Measurements from ENCODE around the gene C7.

The C7 gene

GRCh38 chr5:40960037-40960436 lies 50.7 kb downstream of the C7 start:
- no peak overlapping the region for H3K27ac Mint-ChIP-seq
- H3K36me3 Mint-ChIP-seq (ENCODE audit: low read depth): no peaks in the 10 kb centered on the region
- H3K27me3 Mint-ChIP-seq: peaks cover 3% of the 10 kb centered on the region
- peaks cover 8% of the 10 kb centered on the region for H3K9me3 Mint-ChIP-seq
- no peak overlapping the region for H3K4me3 Mint-ChIP-seq
- H3K4me1 Mint-ChIP-seq (ENCODE audit: low read depth): no peaks in the 10 kb centered on the region

- Mint-ChIP-seq H3K36me3 (ENCODE audit: low read depth) (no peaks in the 10 kb centered on the region), H3K27me3 (peaks cover 3% of the 10 kb centered on the region), H3K27ac (no peak overlapping the region), H3K4me3 (no peak overlapping the region), H3K4me1 (ENCODE audit: low read depth) (no peaks in the 10 kb centered on the region), H3K9me3 (peaks cover 8% of the 10 kb centered on the region)
Measured at GRCh38 chr5:40962207-40962955, 53.1 kb downstream of the C7 start.

- Mint-ChIP-seq H3K4me1 (ENCODE audit: low read depth) (no peaks in the 10 kb centered on the region), H3K9me3 (no peaks in the 10 kb centered on the region), H3K36me3 (ENCODE audit: low read depth) (no peaks in the 10 kb centered on the region), H3K27me3 (peaks cover 10% of the 10 kb centered on the region), H3K4me3 (no peak overlapping the region), H3K27ac (no peak overlapping the region)
Measured at GRCh38 chr5:40972434-40972833, 63.1 kb downstream of the C7 start.

- Mint-ChIP-seq H3K4me3 (no peak overlapping the region), H3K27ac (no peak overlapping the region), H3K27me3 (peaks cover 10% of the 10 kb centered on the region), H3K36me3 (ENCODE audit: low read depth) (no peaks in the 10 kb centered on the region), H3K9me3 (no peaks in the 10 kb centered on the region), H3K4me1 (ENCODE audit: low read depth) (no peaks in the 10 kb centered on the region)
Measured at GRCh38 chr5:40973364-40974004, 64.2 kb downstream of the C7 start.

GRCh38 chr5:40976041-40976440 lies 66.7 kb downstream of the C7 start:
- Mint-ChIP-seq H3K27ac (no peak overlapping the region), H3K4me3 (no peak overlapping the region), H3K27me3 (peaks cover 8% of the 10 kb centered on the region), H3K36me3 (ENCODE audit: low read depth) (no peaks in the 10 kb centered on the region), H3K9me3 (no peaks in the 10 kb centered on the region), H3K4me1 (ENCODE audit: low read depth) (no peaks in the 10 kb centered on the region)

GRCh38 chr5:40976836-40977235 lies 67.5 kb downstream of the C7 start:
- Mint-ChIP-seq H3K4me3 (no peak overlapping the region), H3K9me3 (no peaks in the 10 kb centered on the region), H3K36me3 (ENCODE audit: low read depth) (no peaks in the 10 kb centered on the region), H3K27me3 (peaks cover 7% of the 10 kb centered on the region), H3K4me1 (ENCODE audit: low read depth) (no peaks in the 10 kb centered on the region), H3K27ac (no peak overlapping the region)

- peaks cover 4% of the 10 kb centered on the region for H3K27me3 Mint-ChIP-seq
- no peak overlapping the region for H3K4me3 Mint-ChIP-seq
Measured at GRCh38 chr5:40981420-40981819, 72.1 kb downstream of the C7 start.

GRCh38 chr5:40983781-40984180 lies 74.5 kb downstream of the C7 start:
- H3K4me1 Mint-ChIP-seq (ENCODE audit: low read depth): no peaks in the 10 kb centered on the region
- H3K36me3 Mint-ChIP-seq (ENCODE audit: low read depth): no peaks in the 10 kb centered on the region
- no peak overlapping the region for H3K4me3 Mint-ChIP-seq
- peaks cover 4% of the 10 kb centered on the region for H3K27me3 Mint-ChIP-seq
- H3K27ac Mint-ChIP-seq: no peak overlapping the region
- no peaks in the 10 kb centered on the region for H3K9me3 Mint-ChIP-seq

More at GRCh38 chr5:40981420-40981819, 72.1 kb downstream of the C7 start:
- no peak overlapping the region for H3K27ac Mint-ChIP-seq
- no peaks in the 10 kb centered on the region for H3K36me3 Mint-ChIP-seq (ENCODE audit: low read depth)
- no peaks in the 10 kb centered on the region for H3K4me1 Mint-ChIP-seq (ENCODE audit: low read depth)
- no peaks in the 10 kb centered on the region for H3K9me3 Mint-ChIP-seq

GRCh38 chr5:40984884-40985283 lies 75.6 kb downstream of the C7 start:
- no peaks in the 10 kb centered on the region for H3K9me3 Mint-ChIP-seq

GRCh38 chr5:40985501-40985900 lies 76.2 kb downstream of the C7 start:
- no peak overlapping the region for H3K4me3 Mint-ChIP-seq
- no peak overlapping the region for H3K27ac Mint-ChIP-seq
- no peaks in the 10 kb centered on the region for H3K9me3 Mint-ChIP-seq
- no peaks in the 10 kb centered on the region for H3K4me1 Mint-ChIP-seq (ENCODE audit: low read depth)
- peaks cover 4% of the 10 kb centered on the region for H3K27me3 Mint-ChIP-seq
- H3K36me3 Mint-ChIP-seq (ENCODE audit: low read depth): no peaks in the 10 kb centered on the region

More at GRCh38 chr5:40984884-40985283, 75.6 kb downstream of the C7 start:
- Mint-ChIP-seq H3K4me3 (no peak overlapping the region), H3K27me3 (peaks cover 4% of the 10 kb centered on the region), H3K27ac (no peak overlapping the region), H3K4me1 (ENCODE audit: low read depth) (no peaks in the 10 kb centered on the region), H3K36me3 (ENCODE audit: low read depth) (no peaks in the 10 kb centered on the region)

GRCh38 chr5:40986666-40987065 lies 77.4 kb downstream of the C7 start:
- Mint-ChIP-seq H3K36me3 (ENCODE audit: low read depth) (no peaks in the 10 kb centered on the region), H3K27ac (no peak overlapping the region), H3K4me3 (no peak overlapping the region), H3K4me1 (ENCODE audit: low read depth) (no peaks in the 10 kb centered on the region), H3K27me3 (peaks cover 2% of the 10 kb centered on the region), H3K9me3 (no peaks in the 10 kb centered on the region)

- H3K4me3 Mint-ChIP-seq: no peak overlapping the region
- no peaks in the 10 kb centered on the region for H3K36me3 Mint-ChIP-seq (ENCODE audit: low read depth)
- H3K27ac Mint-ChIP-seq: no peak overlapping the region
- H3K9me3 Mint-ChIP-seq: no peaks in the 10 kb centered on the region
- H3K27me3 Mint-ChIP-seq: no peaks in the 10 kb centered on the region
- no peaks in the 10 kb centered on the region for H3K4me1 Mint-ChIP-seq (ENCODE audit: low read depth)
Measured at GRCh38 chr5:40987349-40987748, 78.1 kb downstream of the C7 start.

GRCh38 chr5:40988746-40989510 lies 79.6 kb downstream of the C7 start:
- Mint-ChIP-seq H3K4me1 (ENCODE audit: low read depth) (no peaks in the 10 kb centered on the region), H3K4me3 (no peak overlapping the region), H3K27ac (no peak overlapping the region), H3K36me3 (ENCODE audit: low read depth) (no peaks in the 10 kb centered on the region), H3K27me3 (no peaks in the 10 kb centered on the region), H3K9me3 (no peaks in the 10 kb centered on the region)

- Mint-ChIP-seq H3K9me3 (no peaks in the 10 kb centered on the region), H3K4me3 (no peak overlapping the region), H3K27ac (no peak overlapping the region), H3K4me1 (ENCODE audit: low read depth) (no peaks in the 10 kb centered on the region), H3K36me3 (ENCODE audit: low read depth) (no peaks in the 10 kb centered on the region), H3K27me3 (no peaks in the 10 kb centered on the region)
Measured at GRCh38 chr5:40991168-40991980, 82.1 kb downstream of the C7 start.
